Measurements from ENCODE around the gene DIS3L2.

DIS3L2 gene

DNA sequence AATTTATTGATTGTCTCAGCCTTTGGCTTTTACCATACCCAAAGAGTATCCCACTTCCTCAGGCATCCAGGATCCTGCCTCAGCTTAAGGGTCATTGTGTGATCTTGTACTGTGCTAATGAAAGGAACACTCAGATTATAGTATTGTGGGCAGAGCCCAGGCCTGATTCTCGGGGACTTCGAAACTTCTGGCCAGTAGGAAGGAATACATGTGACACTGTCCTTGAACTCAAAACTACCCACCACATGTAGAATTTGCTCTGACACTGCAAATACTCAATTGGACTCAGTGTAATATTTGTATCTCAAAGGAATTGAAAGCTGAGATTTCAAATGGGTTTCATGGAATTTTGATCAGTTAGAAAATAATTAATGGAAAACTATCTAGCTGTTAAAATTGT is 15.9 kb downstream of the DIS3L2 start:
- Histone ChIP-seq H3K27ac (ENCODE audit: low read depth, low read length) (no peak overlapping the region), H3K36me3 (ENCODE audit: control insufficient read depth in 5 of 5, insufficient read depth in 5 of 5, low read length in 5 of 5) (no peaks in the 10 kb centered on the region), H3K9me3 (ENCODE audit: control insufficient read depth in 5 of 5, low read length in 5 of 5) (no peaks in the 10 kb centered on the region), H3K4me3 (ENCODE audit: low read depth in 1 of 5, low read length in 5 of 5) (no peak overlapping the region), H3K9ac (ENCODE audit: low read length in 5 of 5) (no peak overlapping the region), H3K4me1 (ENCODE audit: control insufficient read depth in 5 of 5, insufficient read depth in 5 of 5, low read length in 5 of 5) (peaks cover 0 to 7% (median 0%) of the 10 kb centered on the region in 5 donors), H3K27me3 (ENCODE audit: control insufficient read depth in 5 of 5, insufficient read depth in 4 of 5, low read length in 5 of 5) (no peaks in the 10 kb centered on the region)

DNA sequence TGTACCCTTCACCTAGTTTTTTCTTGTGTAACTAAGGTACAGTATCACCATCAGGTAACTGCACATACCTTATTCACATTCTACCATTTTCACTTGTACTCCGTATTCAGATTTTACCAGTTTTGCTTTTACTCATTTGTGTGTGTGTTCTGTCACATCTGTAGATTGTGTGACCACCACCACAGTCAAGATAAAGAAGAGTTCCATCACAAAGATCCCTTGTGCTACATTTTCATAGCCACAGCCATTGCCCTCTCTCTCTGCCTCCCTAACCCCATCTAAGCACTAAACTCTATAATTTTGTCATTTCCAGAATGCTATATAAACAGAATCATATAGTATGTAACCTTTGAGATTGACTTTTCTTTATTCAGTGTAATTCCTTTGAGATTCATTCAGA is 23.5 kb downstream of the DIS3L2 start:
- no peaks in the 10 kb centered on the region for H3K9me3 ChIP-seq (ENCODE audit: control insufficient read depth in 5 of 5, low read length in 5 of 5)
- no peak overlapping the region for H3K27ac ChIP-seq (ENCODE audit: low read depth, low read length)
- H3K4me1 ChIP-seq (ENCODE audit: control insufficient read depth in 5 of 5, insufficient read depth in 5 of 5, low read length in 5 of 5), result peaks cover 0 to 8% (median 5%) of the 10 kb centered on the region in 5 donors
- H3K9ac ChIP-seq (ENCODE audit: low read length in 5 of 5), result no peak overlapping the region
- no peaks in the 10 kb centered on the region for H3K27me3 ChIP-seq (ENCODE audit: control insufficient read depth in 5 of 5, insufficient read depth in 4 of 5, low read length in 5 of 5)
- H3K4me3 ChIP-seq (ENCODE audit: low read depth in 1 of 5, low read length in 5 of 5), result no peak overlapping the region
- H3K36me3 ChIP-seq (ENCODE audit: control insufficient read depth in 5 of 5, insufficient read depth in 5 of 5, low read length in 5 of 5), result peaks cover 0 to 5% (median 0%) of the 10 kb centered on the region in 5 donors

DNA sequence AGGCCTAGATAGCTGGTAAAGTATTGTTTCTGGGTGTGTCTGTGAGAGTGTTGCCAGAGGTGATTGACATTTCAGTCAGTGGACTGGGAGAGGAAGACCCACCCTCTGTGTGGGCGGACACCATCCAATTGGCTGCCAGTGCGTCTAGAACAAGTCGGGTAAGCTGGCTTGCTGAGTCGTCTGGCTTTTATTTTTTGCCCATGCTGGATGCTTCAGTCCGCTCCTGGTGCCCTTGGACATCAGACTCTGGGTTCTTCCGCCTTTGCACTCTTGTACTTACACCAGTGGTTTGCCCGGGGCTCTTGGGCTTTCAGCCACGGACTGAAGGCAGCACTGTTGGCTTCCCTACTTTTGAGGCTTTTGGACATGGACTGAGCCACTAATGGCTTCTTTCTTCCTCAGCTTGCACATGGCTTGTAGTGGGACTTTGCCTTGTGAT is 24.3 kb downstream of the DIS3L2 start:
- Histone ChIP-seq H3K9me3 (ENCODE audit: control insufficient read depth in 5 of 5, low read length in 5 of 5) (no peaks in the 10 kb centered on the region), H3K4me3 (ENCODE audit: low read depth in 1 of 5, low read length in 5 of 5) (no peak overlapping the region), H3K36me3 (ENCODE audit: control insufficient read depth in 5 of 5, insufficient read depth in 5 of 5, low read length in 5 of 5) (peaks cover 0 to 5% (median 0%) of the 10 kb centered on the region in 5 donors), H3K9ac (ENCODE audit: low read length in 5 of 5) (no peak overlapping the region), H3K27me3 (ENCODE audit: control insufficient read depth in 5 of 5, insufficient read depth in 4 of 5, low read length in 5 of 5) (no peaks in the 10 kb centered on the region), H3K27ac (ENCODE audit: low read depth, low read length) (no peak overlapping the region), H3K4me1 (ENCODE audit: control insufficient read depth in 5 of 5, insufficient read depth in 5 of 5, low read length in 5 of 5) (peaks cover 0 to 8% (median 5%) of the 10 kb centered on the region in 5 donors)

DNA sequence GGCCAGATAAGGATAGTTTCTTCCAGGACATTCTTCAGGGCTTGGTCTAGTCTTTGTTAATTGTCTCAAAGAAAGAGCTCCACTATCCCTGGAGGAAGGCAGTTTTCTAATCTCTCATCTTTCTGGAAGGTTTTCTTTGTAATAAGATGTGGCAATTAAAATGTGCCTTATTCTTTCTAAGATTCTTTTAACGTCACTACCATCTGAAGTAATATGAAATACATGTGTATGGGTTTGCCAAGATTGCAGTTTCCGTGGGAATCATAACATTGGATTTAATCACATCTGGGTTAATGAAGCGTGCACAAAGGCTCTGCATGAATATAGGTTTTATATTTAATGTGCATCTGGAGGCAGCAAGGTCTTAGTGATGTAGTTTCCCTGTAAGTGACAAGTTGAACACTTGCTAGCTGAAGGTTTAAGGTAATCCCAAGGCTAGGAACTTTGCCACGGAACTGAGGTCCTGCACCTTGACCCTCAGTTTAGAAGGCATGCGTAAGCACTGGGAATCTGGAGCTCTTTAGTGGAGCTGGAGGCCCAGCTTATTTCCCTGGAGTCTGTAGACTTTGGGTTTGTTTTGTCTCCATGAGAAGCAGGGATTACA is 25.7 kb downstream of the DIS3L2 start:
- peaks cover 0 to 5% (median 0%) of the 10 kb centered on the region in 5 donors for H3K36me3 ChIP-seq (ENCODE audit: control insufficient read depth in 5 of 5, insufficient read depth in 5 of 5, low read length in 5 of 5)
- peaks cover 2 to 8% (median 5%) of the 10 kb centered on the region in 5 donors for H3K4me1 ChIP-seq (ENCODE audit: control insufficient read depth in 5 of 5, insufficient read depth in 5 of 5, low read length in 5 of 5)
- no peak overlapping the region for H3K4me3 ChIP-seq (ENCODE audit: low read depth in 1 of 5, low read length in 5 of 5)
- H3K9me3 ChIP-seq (ENCODE audit: control insufficient read depth in 5 of 5, low read length in 5 of 5), result no peaks in the 10 kb centered on the region
- H3K27me3 ChIP-seq (ENCODE audit: control insufficient read depth in 5 of 5, insufficient read depth in 4 of 5, low read length in 5 of 5), result no peaks in the 10 kb centered on the region
- no peak overlapping the region for H3K27ac ChIP-seq (ENCODE audit: low read depth, low read length)
- H3K9ac ChIP-seq (ENCODE audit: low read length in 5 of 5), result no peak overlapping the region

DNA sequence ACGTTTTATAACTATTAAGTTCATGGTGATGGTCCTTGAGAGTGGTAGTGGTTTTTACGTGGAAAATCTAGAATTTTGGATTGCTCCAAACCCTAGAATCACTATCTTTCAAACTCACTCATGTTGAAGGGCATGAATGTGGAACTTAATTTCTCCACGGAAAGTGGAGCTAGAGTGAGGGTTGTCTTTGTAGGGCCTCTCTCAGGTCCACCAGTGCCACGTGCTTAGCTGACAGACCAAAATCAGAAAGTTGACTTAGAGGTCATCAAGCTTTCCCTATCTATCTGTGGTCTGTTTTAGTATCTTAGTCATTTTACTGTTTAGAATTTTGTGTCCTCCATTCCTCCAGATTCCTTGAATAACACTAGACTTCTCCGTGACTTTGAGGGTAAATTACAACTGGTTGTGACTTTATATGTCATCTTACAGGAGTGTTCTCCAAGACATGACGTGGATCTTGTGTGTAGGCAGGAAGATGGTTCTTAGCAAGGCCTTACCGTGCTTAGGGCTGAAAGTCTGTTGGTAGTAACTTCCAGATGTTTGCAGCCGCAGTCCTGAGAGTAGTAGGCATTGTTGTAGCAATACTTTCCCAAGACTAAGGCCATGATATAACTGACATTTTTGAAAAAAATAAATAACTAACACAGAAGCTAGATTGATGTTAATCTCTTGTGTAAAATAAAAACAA is 26.8 kb downstream of the DIS3L2 start:
- Histone ChIP-seq H3K27me3 (ENCODE audit: control insufficient read depth in 5 of 5, insufficient read depth in 4 of 5, low read length in 5 of 5) (no peaks in the 10 kb centered on the region), H3K4me1 (ENCODE audit: control insufficient read depth in 5 of 5, insufficient read depth in 5 of 5, low read length in 5 of 5) (peaks cover 2 to 8% (median 5%) of the 10 kb centered on the region in 5 donors), H3K4me3 (ENCODE audit: low read depth in 1 of 5, low read length in 5 of 5) (no peak overlapping the region), H3K9ac (ENCODE audit: low read length in 5 of 5) (no peak overlapping the region), H3K9me3 (ENCODE audit: control insufficient read depth in 5 of 5, low read length in 5 of 5) (no peaks in the 10 kb centered on the region), H3K36me3 (ENCODE audit: control insufficient read depth in 5 of 5, insufficient read depth in 5 of 5, low read length in 5 of 5) (peaks cover 0 to 5% (median 0%) of the 10 kb centered on the region in 5 donors), H3K27ac (ENCODE audit: low read depth, low read length) (no peak overlapping the region)

DNA sequence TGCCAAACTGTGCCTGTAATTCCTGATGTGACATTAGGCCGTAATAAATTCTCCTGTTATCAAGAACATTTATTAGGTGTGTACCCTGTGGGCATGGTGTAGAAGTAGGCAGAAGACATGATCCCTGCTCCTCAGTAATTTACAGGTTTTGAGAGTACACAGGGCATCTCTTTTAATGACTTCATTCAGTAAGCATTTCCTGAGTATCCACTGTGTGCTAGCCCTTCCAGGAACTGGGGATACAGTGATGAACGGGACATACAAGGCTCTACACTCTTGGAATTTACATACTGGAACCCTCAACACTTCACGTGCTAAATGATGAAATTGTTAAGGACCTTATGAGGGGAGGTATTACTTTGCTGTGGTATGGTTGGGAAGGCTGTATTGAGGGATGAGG is 30.2 kb downstream of the DIS3L2 start:
- H3K27ac ChIP-seq (ENCODE audit: low read depth, low read length), result no peak overlapping the region
- H3K9ac ChIP-seq (ENCODE audit: low read length in 5 of 5), result no peak overlapping the region
- no peaks in the 10 kb centered on the region for H3K36me3 ChIP-seq (ENCODE audit: control insufficient read depth in 5 of 5, insufficient read depth in 5 of 5, low read length in 5 of 5)
- no peaks in the 10 kb centered on the region for H3K27me3 ChIP-seq (ENCODE audit: control insufficient read depth in 5 of 5, insufficient read depth in 4 of 5, low read length in 5 of 5)
- H3K9me3 ChIP-seq (ENCODE audit: control insufficient read depth in 5 of 5, low read length in 5 of 5), result no peaks in the 10 kb centered on the region
- no peak overlapping the region for H3K4me3 ChIP-seq (ENCODE audit: low read depth in 1 of 5, low read length in 5 of 5)
- H3K4me1 ChIP-seq (ENCODE audit: control insufficient read depth in 5 of 5, insufficient read depth in 5 of 5, low read length in 5 of 5), result peaks cover 4 to 15% (median 12%) of the 10 kb centered on the region in 5 donors

DNA sequence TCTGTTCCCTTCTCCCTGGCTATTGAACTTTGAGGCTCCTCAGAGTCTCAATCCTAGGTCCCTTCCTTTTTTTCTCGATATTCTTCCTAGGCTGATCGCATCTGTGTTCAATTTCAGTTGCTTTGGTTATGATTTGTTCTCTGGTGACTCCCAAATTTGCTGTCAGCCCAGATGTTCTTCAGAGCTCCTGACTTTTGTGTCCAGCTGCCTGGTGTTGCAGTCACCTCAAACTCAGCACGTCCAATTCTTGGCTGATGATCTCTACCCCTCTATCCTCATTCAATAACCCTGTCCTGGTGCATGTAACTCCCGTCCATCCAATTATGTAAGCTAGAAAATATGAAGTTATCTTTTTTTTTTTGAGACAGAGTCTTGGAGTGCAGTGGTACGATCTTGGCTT is 31.4 kb downstream of the DIS3L2 start:
- no peak overlapping the region for H3K4me3 ChIP-seq (ENCODE audit: low read depth in 1 of 5, low read length in 5 of 5)
- no peak overlapping the region for H3K9ac ChIP-seq (ENCODE audit: low read length in 5 of 5)
- peaks cover 2 to 13% (median 9%) of the 10 kb centered on the region in 5 donors for H3K4me1 ChIP-seq (ENCODE audit: control insufficient read depth in 5 of 5, insufficient read depth in 5 of 5, low read length in 5 of 5)
- no peak overlapping the region for H3K27ac ChIP-seq (ENCODE audit: low read depth, low read length)
- H3K36me3 ChIP-seq (ENCODE audit: control insufficient read depth in 5 of 5, insufficient read depth in 5 of 5, low read length in 5 of 5), result no peaks in the 10 kb centered on the region
- no peaks in the 10 kb centered on the region for H3K27me3 ChIP-seq (ENCODE audit: control insufficient read depth in 5 of 5, insufficient read depth in 4 of 5, low read length in 5 of 5)
- H3K9me3 ChIP-seq (ENCODE audit: control insufficient read depth in 5 of 5, low read length in 5 of 5), result no peaks in the 10 kb centered on the region

DNA sequence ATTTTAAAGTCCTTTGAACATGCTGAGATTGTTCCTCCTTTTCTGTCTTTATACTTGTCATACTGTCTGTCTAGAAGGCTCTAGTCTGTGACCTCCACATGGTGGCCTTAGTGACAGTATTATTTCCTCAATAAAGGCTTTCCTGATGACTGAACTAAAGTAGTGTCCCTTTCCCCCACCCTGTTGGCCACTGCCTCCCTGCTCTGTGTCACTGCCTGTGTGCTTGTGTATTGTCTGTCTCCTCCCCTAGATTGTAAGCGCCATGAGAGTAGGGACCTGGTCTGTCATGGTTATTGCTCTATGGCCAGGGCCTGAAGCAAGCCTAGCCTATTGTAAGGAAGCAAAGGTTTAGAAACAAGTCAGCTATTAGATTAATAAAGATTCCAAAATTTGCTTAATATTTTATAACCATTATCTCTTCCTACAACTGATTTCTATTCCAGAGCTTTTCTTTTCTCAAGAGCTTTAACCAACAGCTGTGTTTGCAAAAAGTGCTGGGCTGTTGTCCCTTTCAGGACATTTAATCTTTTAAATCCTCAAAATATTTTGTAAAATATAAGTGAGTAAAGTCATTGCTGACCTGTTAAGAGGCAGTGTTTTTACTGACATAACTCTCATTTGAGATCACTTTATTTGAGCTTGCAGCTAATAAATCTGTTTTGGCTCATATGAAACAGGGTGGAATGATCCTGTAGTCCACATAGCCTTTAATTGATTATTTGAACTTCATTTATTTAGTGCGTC is 35.5 kb downstream of the DIS3L2 start:
- no peak overlapping the region for H3K4me3 ChIP-seq (ENCODE audit: low read depth in 1 of 5, low read length in 5 of 5)
- H3K4me1 ChIP-seq (ENCODE audit: control insufficient read depth in 5 of 5, insufficient read depth in 5 of 5, low read length in 5 of 5), result peaks cover 2 to 19% (median 7%) of the 10 kb centered on the region in 5 donors

DNA sequence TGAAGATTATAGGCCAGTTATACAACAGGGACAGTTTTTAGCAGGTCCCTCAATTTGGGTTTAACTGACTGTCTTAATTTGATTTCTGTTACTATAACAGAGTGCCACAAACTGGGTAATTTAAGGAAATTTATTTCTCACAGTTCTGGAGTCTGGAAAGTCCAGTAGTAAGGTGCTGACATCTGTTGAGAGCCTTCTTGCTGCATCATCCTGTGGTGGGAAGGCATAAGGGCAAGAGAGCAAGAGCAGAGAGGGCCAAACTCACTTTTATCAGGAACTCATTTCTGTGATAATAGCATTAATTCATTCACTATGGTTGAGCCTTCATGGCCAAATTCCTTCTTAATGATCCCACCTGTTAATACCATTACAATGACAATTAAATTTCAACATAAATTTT is 36.5 kb downstream of the DIS3L2 start:
- Histone ChIP-seq H3K4me3 (ENCODE audit: low read depth in 1 of 5, low read length in 5 of 5) (no peak overlapping the region), H3K36me3 (ENCODE audit: control insufficient read depth in 5 of 5, insufficient read depth in 5 of 5, low read length in 5 of 5) (no peaks in the 10 kb centered on the region), H3K4me1 (ENCODE audit: control insufficient read depth in 5 of 5, insufficient read depth in 5 of 5, low read length in 5 of 5) (peaks cover 2 to 19% (median 7%) of the 10 kb centered on the region in 5 donors), H3K9ac (ENCODE audit: low read length in 5 of 5) (no peak overlapping the region), H3K27ac (ENCODE audit: low read depth, low read length) (no peak overlapping the region), H3K9me3 (ENCODE audit: control insufficient read depth in 5 of 5, low read length in 5 of 5) (no peaks in the 10 kb centered on the region), H3K27me3 (ENCODE audit: control insufficient read depth in 5 of 5, insufficient read depth in 4 of 5, low read length in 5 of 5) (no peaks in the 10 kb centered on the region)

More for the DNA sequence above, 35.5 kb downstream of the DIS3L2 start:
- Histone ChIP-seq H3K36me3 (ENCODE audit: control insufficient read depth in 5 of 5, insufficient read depth in 5 of 5, low read length in 5 of 5) (no peaks in the 10 kb centered on the region), H3K9ac (ENCODE audit: low read length in 5 of 5) (no peak overlapping the region), H3K27me3 (ENCODE audit: control insufficient read depth in 5 of 5, insufficient read depth in 4 of 5, low read length in 5 of 5) (no peaks in the 10 kb centered on the region), H3K27ac (ENCODE audit: low read depth, low read length) (no peak overlapping the region), H3K9me3 (ENCODE audit: control insufficient read depth in 5 of 5, low read length in 5 of 5) (no peaks in the 10 kb centered on the region)

DNA sequence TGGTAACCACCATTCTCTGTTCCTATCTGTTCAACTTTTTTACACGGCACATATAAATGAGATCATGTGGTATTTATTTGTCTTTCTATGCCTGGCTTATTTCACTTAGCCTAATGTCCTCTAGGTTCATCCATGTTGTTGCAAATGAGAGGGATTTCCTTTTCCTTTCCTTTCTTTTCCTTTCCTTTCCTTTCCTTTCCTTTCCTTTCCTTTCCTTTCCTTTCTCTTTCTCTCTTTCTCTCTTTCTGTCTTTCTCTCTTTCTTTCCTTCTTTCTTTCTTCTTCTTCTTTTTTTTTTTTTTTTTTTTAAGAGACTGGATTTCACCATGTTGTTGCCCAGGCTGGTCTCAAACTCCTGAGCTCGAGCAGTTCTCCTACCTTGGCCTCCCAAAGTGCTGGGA is 38.9 kb downstream of the DIS3L2 start:
- Histone ChIP-seq H3K4me1 (ENCODE audit: control insufficient read depth in 5 of 5, insufficient read depth in 5 of 5, low read length in 5 of 5) (peaks cover 2 to 19% (median 7%) of the 10 kb centered on the region in 5 donors), H3K4me3 (ENCODE audit: low read depth in 1 of 5, low read length in 5 of 5) (no peak overlapping the region), H3K36me3 (ENCODE audit: control insufficient read depth in 5 of 5, insufficient read depth in 5 of 5, low read length in 5 of 5) (no peaks in the 10 kb centered on the region), H3K27me3 (ENCODE audit: control insufficient read depth in 5 of 5, insufficient read depth in 4 of 5, low read length in 5 of 5) (no peaks in the 10 kb centered on the region), H3K27ac (ENCODE audit: low read depth, low read length) (no peak overlapping the region), H3K9me3 (ENCODE audit: control insufficient read depth in 5 of 5, low read length in 5 of 5) (no peaks in the 10 kb centered on the region), H3K9ac (ENCODE audit: low read length in 5 of 5) (no peak overlapping the region)

Data from subcutaneous abdominal adipose tissue (tissue), 5 donors.